ENCODE results near the gene SSBP4. TPM values are rescaled to one million over a fixed set of nuclear protein-coding genes. Genes with fewer than 3 reads are reported as not detected.

SSBP4 gene
- polyA plus RNA-seq, 1 of the 3 experiments (the other 2 are of a cell fraction) = 24.9 TPM

DNA sequence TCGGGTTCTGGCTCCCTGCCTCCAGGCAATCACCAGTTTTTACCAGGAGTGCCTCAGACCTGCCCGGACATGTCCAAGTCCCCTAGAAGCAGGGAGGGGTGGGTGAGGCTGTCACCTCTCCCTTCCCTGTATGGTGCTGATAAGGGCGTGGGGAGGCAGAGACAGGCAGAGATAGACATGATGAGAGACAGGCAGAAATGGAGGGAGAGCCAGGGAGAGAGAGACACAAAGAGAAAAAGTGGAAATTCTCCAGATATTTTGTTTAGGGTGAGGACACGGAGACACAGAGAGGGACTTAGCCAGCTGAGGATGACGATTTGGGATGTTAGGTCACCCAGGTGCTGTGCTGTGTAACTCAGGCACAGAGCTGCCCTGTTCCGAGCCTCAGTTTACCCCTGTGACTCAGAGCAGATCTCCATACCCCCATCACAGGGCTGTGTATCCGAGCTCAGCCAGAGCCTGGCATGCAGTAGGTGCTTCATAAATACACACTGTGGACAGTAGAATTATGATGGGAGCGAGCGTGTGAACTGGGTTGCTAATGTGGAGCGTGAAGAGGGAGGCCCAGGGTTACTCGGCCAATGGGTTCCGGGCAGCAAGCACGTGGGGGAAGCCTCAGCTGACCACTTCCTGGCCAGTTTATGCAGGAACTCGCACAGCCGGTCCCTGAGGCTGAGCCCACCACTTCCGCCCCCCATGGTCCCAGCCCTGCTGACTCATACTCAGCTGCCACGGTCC is 45.1 kb upstream of the SSBP4 start (continued):
- TF ChIP-seq, protein P1, sequence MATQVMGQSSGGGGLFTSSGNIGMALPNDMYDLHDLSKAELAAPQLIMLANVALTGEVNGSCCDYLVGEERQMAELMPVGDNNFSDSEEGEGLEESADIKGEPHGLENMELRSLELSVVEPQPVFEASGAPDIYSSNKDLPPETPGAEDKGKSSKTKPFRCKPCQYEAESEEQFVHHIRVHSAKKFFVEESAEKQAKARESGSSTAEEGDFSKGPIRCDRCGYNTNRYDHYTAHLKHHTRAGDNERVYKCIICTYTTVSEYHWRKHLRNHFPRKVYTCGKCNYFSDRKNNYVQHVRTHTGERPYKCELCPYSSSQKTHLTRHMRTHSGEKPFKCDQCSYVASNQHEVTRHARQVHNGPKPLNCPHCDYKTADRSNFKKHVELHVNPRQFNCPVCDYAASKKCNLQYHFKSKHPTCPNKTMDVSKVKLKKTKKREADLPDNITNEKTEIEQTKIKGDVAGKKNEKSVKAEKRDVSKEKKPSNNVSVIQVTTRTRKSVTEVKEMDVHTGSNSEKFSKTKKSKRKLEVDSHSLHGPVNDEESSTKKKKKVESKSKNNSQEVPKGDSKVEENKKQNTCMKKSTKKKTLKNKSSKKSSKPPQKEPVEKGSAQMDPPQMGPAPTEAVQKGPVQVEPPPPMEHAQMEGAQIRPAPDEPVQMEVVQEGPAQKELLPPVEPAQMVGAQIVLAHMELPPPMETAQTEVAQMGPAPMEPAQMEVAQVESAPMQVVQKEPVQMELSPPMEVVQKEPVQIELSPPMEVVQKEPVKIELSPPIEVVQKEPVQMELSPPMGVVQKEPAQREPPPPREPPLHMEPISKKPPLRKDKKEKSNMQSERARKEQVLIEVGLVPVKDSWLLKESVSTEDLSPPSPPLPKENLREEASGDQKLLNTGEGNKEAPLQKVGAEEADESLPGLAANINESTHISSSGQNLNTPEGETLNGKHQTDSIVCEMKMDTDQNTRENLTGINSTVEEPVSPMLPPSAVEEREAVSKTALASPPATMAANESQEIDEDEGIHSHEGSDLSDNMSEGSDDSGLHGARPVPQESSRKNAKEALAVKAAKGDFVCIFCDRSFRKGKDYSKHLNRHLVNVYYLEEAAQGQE (IDR thresholded peaks at IDR 0.05; ENCODE audit: low read depth, low read length) = peak; percentile 51; the same call in 1 of the 2 replicates
- TF ChIP-seq CHD2 (IDR thresholded peaks at IDR 0.05; ENCODE audit: low read length, partially characterized antibody) (no peak), RCOR1 (IDR thresholded peaks at IDR 0.05; ENCODE audit: low read length) (no peak), JUND (IDR thresholded peaks at IDR 0.05) (peak; percentile 72; the same call in 1 of the 2 replicates), GABPA (IDR thresholded peaks at IDR 0.05; ENCODE audit: low read depth) (peak; percentile 83), EZH2phosphoT487 (IDR thresholded peaks at IDR 0.05; ENCODE audit: borderline replicate concordance, low read depth) (no peak), SIN3A (IDR thresholded peaks at IDR 0.05; ENCODE audit: borderline replicate concordance, low read depth, low read length) (0 out of 2 replicates have a peak, but pooled peaks have one; percentile 17), FOSL2 (IDR thresholded peaks at IDR 0.05; ENCODE audit: borderline replicate concordance, low read depth) (peak; percentile 82; the same call in 1 of the 2 replicates), FOXJ3 (CRISPR knock-in tag; IDR thresholded peaks at IDR 0.05) (no peak), TAF1 (IDR thresholded peaks at IDR 0.05; ENCODE audit: borderline replicate concordance, low read depth, low read length) (peak; percentile 11; the same call in 1 of the 2 replicates), NRF1 (IDR thresholded peaks at IDR 0.05; ENCODE audit: low read depth, low read length) (no peak), IRF3 (IDR thresholded peaks at IDR 0.05; ENCODE audit: low read depth, low read length) (no peak), FOXM1 (IDR thresholded peaks at IDR 0.05; ENCODE audit: low read depth) (no peak), RAD21 (IDR thresholded peaks at IDR 0.05; ENCODE audit: low read length) (no peak), SMC3 (IDR thresholded peaks at IDR 0.05; ENCODE audit: low read depth, low read length) (no peak), TCF12 (IDR thresholded peaks at IDR 0.05) (peak; percentile 78), NFIC (IDR thresholded peaks at IDR 0.05; ENCODE audit: borderline replicate concordance) (peak; percentile 58; the same call in 1 of the 2 replicates), PBX3 (IDR thresholded peaks at IDR 0.05) (peak; percentile 45; the same call in 1 of the 2 replicates), MEF2A (IDR thresholded peaks at IDR 0.05; ENCODE audit: borderline replicate concordance, low read depth) (no peak), TEAD4 (IDR thresholded peaks at IDR 0.05; ENCODE audit: borderline replicate concordance, insufficient read depth) (no peak)
- TF ChIP-seq, protein P2, sequence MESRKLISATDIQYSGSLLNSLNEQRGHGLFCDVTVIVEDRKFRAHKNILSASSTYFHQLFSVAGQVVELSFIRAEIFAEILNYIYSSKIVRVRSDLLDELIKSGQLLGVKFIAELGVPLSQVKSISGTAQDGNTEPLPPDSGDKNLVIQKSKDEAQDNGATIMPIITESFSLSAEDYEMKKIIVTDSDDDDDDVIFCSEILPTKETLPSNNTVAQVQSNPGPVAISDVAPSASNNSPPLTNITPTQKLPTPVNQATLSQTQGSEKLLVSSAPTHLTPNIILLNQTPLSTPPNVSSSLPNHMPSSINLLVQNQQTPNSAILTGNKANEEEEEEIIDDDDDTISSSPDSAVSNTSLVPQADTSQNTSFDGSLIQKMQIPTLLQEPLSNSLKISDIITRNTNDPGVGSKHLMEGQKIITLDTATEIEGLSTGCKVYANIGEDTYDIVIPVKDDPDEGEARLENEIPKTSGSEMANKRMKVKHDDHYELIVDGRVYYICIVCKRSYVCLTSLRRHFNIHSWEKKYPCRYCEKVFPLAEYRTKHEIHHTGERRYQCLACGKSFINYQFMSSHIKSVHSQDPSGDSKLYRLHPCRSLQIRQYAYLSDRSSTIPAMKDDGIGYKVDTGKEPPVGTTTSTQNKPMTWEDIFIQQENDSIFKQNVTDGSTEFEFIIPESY (IDR thresholded peaks at IDR 0.05; ENCODE audit: borderline replicate concordance, low read depth) = 0 out of 2 replicates have a peak, but pooled peaks have one; percentile 28
- TF ChIP-seq, protein P3, sequence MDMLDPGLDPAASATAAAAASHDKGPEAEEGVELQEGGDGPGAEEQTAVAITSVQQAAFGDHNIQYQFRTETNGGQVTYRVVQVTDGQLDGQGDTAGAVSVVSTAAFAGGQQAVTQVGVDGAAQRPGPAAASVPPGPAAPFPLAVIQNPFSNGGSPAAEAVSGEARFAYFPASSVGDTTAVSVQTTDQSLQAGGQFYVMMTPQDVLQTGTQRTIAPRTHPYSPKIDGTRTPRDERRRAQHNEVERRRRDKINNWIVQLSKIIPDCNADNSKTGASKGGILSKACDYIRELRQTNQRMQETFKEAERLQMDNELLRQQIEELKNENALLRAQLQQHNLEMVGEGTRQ (IDR thresholded peaks at IDR 0.05; ENCODE audit: borderline replicate concordance, low read depth, low read length) = no peak; the same call in 1 of the 2 replicates
- TF ChIP-seq, protein P4, sequence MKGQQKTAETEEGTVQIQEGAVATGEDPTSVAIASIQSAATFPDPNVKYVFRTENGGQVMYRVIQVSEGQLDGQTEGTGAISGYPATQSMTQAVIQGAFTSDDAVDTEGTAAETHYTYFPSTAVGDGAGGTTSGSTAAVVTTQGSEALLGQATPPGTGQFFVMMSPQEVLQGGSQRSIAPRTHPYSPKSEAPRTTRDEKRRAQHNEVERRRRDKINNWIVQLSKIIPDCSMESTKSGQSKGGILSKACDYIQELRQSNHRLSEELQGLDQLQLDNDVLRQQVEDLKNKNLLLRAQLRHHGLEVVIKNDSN (IDR thresholded peaks at IDR 0.05; ENCODE audit: borderline replicate concordance, low read depth) = peak; percentile 91
